DOHH2 (cell line): ENCODE results near the gene TAF10.

Experiments used
- EZH2phosphoT487 ChIP-seq: fragments of 200-600 bp; sonication (generic); IDR thresholded peaks from 2 replicates; pipeline ENCODE4 v1.6.1; 2017; ENCODE audit warnings: borderline replicate concordance, mild to moderate bottlenecking, antibody characterized with exemption, low read length, moderate library complexity, mixed read lengths
- TF ChIP-seq, protein P1 (sequence below): fragments of 200-600 bp; sonication (generic); IDR thresholded peaks from one replicate; pipeline ENCODE4 v1.5.1; 2014; ENCODE audit warnings: antibody characterized with exemption, mild to moderate bottlenecking, low read depth, low read length; ENCODE audit not compliant: poor library complexity, severe bottlenecking

DNA sequence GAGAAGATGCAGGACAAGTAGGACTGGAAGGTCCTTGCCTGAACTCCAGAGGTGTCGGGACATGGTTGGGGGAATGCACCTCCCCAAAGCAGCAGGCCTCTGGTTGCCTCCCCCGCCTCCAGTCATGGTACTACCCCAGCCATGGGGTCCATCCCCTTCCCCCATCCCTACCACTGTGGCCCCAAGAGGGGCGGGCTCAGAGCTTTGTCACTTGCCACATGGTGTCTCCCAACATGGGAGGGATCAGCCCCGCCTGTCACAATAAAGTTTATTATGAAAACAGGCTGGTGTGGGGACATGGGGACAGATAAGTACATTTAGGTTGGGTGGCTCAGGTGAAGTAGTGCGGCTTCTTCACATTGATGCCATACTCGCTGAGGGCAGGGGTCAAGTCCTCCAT is 1.4 kb downstream of the TAF10 start:
- TF ChIP-seq, protein P1, sequence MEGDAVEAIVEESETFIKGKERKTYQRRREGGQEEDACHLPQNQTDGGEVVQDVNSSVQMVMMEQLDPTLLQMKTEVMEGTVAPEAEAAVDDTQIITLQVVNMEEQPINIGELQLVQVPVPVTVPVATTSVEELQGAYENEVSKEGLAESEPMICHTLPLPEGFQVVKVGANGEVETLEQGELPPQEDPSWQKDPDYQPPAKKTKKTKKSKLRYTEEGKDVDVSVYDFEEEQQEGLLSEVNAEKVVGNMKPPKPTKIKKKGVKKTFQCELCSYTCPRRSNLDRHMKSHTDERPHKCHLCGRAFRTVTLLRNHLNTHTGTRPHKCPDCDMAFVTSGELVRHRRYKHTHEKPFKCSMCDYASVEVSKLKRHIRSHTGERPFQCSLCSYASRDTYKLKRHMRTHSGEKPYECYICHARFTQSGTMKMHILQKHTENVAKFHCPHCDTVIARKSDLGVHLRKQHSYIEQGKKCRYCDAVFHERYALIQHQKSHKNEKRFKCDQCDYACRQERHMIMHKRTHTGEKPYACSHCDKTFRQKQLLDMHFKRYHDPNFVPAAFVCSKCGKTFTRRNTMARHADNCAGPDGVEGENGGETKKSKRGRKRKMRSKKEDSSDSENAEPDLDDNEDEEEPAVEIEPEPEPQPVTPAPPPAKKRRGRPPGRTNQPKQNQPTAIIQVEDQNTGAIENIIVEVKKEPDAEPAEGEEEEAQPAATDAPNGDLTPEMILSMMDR: no peak
- no peak for TF ChIP-seq EZH2phosphoT487
